HepG2 (cell line): ENCODE results near the gene SSBP4. TPM values are rescaled to one million over a fixed set of nuclear protein-coding genes. Genes with fewer than 3 reads are reported as not detected.

Experiments used
- FOXP1 ChIP-seq, 2 experiments: fragments of 450-650 bp in 1 of 2; IDR thresholded peaks; 2 replicates each; pipeline ENCODE4 v1.6.1; 2017 to 2018; ENCODE audit warnings: antibody characterized with exemption in 1 of 2
- MYC ChIP-seq: sonication (generic); formaldehyde crosslinking; IDR thresholded peaks from 2 replicates; pipeline ENCODE4 v1.9.0; 2021; ENCODE audit warnings: missing genetic modification reagents, borderline replicate concordance
- NCOA1 ChIP-seq: sonication (generic); formaldehyde crosslinking; IDR thresholded peaks from 2 replicates; pipeline ENCODE4 v1.9.0; 2021; ENCODE audit warnings: missing genetic modification reagents
- POGK ChIP-seq: sonication (generic); formaldehyde crosslinking; conservative IDR thresholded peaks from 2 replicates; pipeline ENCODE4 v1.8.0; 2022; ENCODE audit warnings: mild to moderate bottlenecking, moderate library complexity, missing genetic modification reagents
- PRMT3 ChIP-seq: sonication (generic); formaldehyde crosslinking; IDR thresholded peaks from 2 replicates; pipeline ENCODE4 v1.8.1; 2022; ENCODE audit warnings: low read depth, mild to moderate bottlenecking, moderate library complexity, missing genetic modification reagents, borderline replicate concordance
- SMAD3 ChIP-seq: sonication (generic); formaldehyde crosslinking; IDR thresholded peaks from 2 replicates; pipeline ENCODE4 v1.4.0; 2020; ENCODE audit warnings: missing genetic modification reagents
- TRAFD1 ChIP-seq: sonication (generic); formaldehyde crosslinking; IDR thresholded peaks from 2 replicates; pipeline ENCODE4 v1.5.1; 2020; ENCODE audit warnings: missing genetic modification reagents, mild to moderate bottlenecking, borderline replicate concordance
- ZBTB37 ChIP-seq: sonication (generic); formaldehyde crosslinking; IDR thresholded peaks from 2 replicates; pipeline ENCODE4 v1.4.0; 2020; ENCODE audit warnings: mild to moderate bottlenecking, missing genetic modification reagents
- ZNF282 ChIP-seq: fragments of 450-650 bp; IDR thresholded peaks from 2 replicates; pipeline ENCODE4 v1.6.1; 2018; ENCODE audit not compliant: partially characterized antibody
- ZNF318 ChIP-seq: sonication (generic); formaldehyde crosslinking; IDR thresholded peaks from 2 replicates; pipeline ENCODE4 v1.4.0; 2020; ENCODE audit warnings: mild to moderate bottlenecking, missing genetic modification reagents
- ZNF558 ChIP-seq: sonication (generic); formaldehyde crosslinking; IDR thresholded peaks from 2 replicates; pipeline ENCODE4 v1.9.0; 2022; ENCODE audit warnings: mild to moderate bottlenecking, missing genetic modification reagents, borderline replicate concordance
- ZNF567 ChIP-seq: sonication (generic); formaldehyde crosslinking; IDR thresholded peaks from 2 replicates; pipeline ENCODE4 v1.8.1; 2023; ENCODE audit warnings: mild to moderate bottlenecking, missing genetic modification reagents, borderline replicate concordance
- ZNF891 ChIP-seq: sonication (generic); formaldehyde crosslinking; IDR thresholded peaks from 2 replicates; pipeline ENCODE4 v1.5.0; 2020; ENCODE audit warnings: mild to moderate bottlenecking, missing genetic modification reagents
- polyA plus RNA-seq, 8 experiments: library from polyadenylated mRNA; depleted of rRNA in 3 of 8; stranded (reverse) in 7 of 8; unstranded in 1 of 8; fragments of >200 nt; fragmentation: Illumina TruSeq in 4 of 8; extraction: Trizol in 4 of 8; gene quantifications; 2 replicates each; pipeline versions ENCODE4 v1.2.1 to v1.2.3, GENCODE V29; 2011 to 2016; ENCODE audit warnings: low read depth in 4 of 8, missing spikeins in 1 of 8, mixed read lengths in 1 of 8; ENCODE audit not compliant: insufficient read depth in 1 of 8
- total RNA-seq, 5 experiments: library from RNA; depleted of rRNA; stranded (reverse); fragments of >200 nt; fragmentation: Illumina TruSeq; extraction: Trizol; gene quantifications; 2 replicates each; pipeline ENCODE4 v1.2.3, GENCODE V29; 2016; ENCODE audit warnings: low read depth in 1 of 5

The SSBP4 gene
- total and polyA plus RNA-seq, 2 of the 13 experiments (the other 11 are each of a cell fraction or from before 2014, with no cell fraction given): 20.8 to 39.5 TPM

GRCh38 chr19:18450931-18451836, 32.0 kb downstream of the SSBP4 start (continued):
- TF ChIP-seq ZNF558 (CRISPR knock-in tag) (no peak), ZNF282 (no peak), ZNF318 (CRISPR knock-in tag) (no peak), NCOA1 (CRISPR knock-in tag) (no peak), ZBTB37 (no peak), MYC (peak; percentile 56; the same call in 1 of the 2 replicates), POGK (CRISPR knock-in tag) (0 out of 2 replicates have a peak, but pooled peaks have one; percentile 21), ZNF891 (CRISPR knock-in tag) (no peak), ZNF567 (CRISPR knock-in tag) (no peak), TRAFD1 (CRISPR knock-in tag) (no peak), PRMT3 (CRISPR knock-in tag) (no peak), SMAD3 (CRISPR knock-in tag) (peak; percentile 54; the same call in 1 of the 2 replicates), FOXP1 (IDR thresholded peaks at IDR 0.05) (no peak), FOXP1 (CRISPR knock-in tag; IDR thresholded peaks at IDR 0.05) (no peak)
